Spleen (tissue), 11 donors: Measurements from ENCODE around the gene ITPK1. TPM values are rescaled to one million over a fixed set of nuclear protein-coding genes. Genes with fewer than 3 reads are reported as not detected.

Experiments
- DNase-seq: peaks from one replicate; pipeline ENCODE4 v3.0.0-alpha.2; 2020
- H3K27ac ChIP-seq, 8 donors: fragments of 200-600 bp; sonication (generic) in 7 of 8; 1 replicate in 4 of 8; 2 replicates in 4 of 8; pipeline versions ENCODE4 v1.5.0 to v1.8.0; 2016 to 2021; ENCODE audit warnings: inconsistent platforms in 4 of 8, mild to moderate bottlenecking in 4 of 8, moderate library complexity in 1 of 8
- H3K27me3 ChIP-seq, 7 donors: fragments of 200-600 bp; sonication (generic) in 6 of 7; replicated peaks in 1 of 7; 1 replicate in 4 of 7; 2 replicates in 3 of 7; pipeline versions ENCODE4 v1.5.0 to v1.8.0; 2016 to 2021; ENCODE audit warnings: inconsistent platforms in 3 of 7, mild to moderate bottlenecking in 1 of 7
- H3K36me3 ChIP-seq, 6 donors: fragments of 200-600 bp; sonication (generic) in 5 of 6; 1 replicate in 4 of 6; 2 replicates in 2 of 6; pipeline versions ENCODE4 v1.5.0 to v1.8.0; 2016 to 2021; ENCODE audit warnings: inconsistent platforms in 2 of 6
- H3K4me1 ChIP-seq, 6 donors: fragments of 200-600 bp; sonication (generic) in 5 of 6; 1 replicate in 3 of 6; 2 replicates in 3 of 6; pipeline versions ENCODE4 v1.5.0 to v1.8.0; 2016 to 2021; ENCODE audit warnings: inconsistent platforms in 3 of 6
- H3K4me3 ChIP-seq, 8 donors: fragments of 200-600 bp; sonication (generic) in 7 of 8; 1 replicate in 4 of 8; 2 replicates in 4 of 8; pipeline versions ENCODE4 v1.5.0 to v1.8.0; 2016 to 2021; ENCODE audit warnings: inconsistent platforms in 4 of 8, mild to moderate bottlenecking in 4 of 8, moderate library complexity in 2 of 8
- H3K9me3 ChIP-seq, 8 donors: fragments of 200-600 bp; sonication (generic) in 7 of 8; 1 replicate in 4 of 8; 2 replicates in 4 of 8; pipeline versions ENCODE4 v1.5.0 to v1.8.0; 2016 to 2021; ENCODE audit warnings: inconsistent platforms in 4 of 8
- CTCF ChIP-seq, 11 experiments: fragments of 200-600 bp in 7 of 11; fragments of 450-650 bp in 4 of 11; sonication (generic) in 4 of 11; IDR thresholded peaks in 8 of 11; conservative IDR thresholded peaks in 3 of 11; 1 replicate in 7 of 11; 2 replicates in 4 of 11; pipeline versions ENCODE4 v1.4.0 to v1.8.0; 2016 to 2021; ENCODE audit warnings: antibody characterized with exemption in 11 of 11, inconsistent platforms in 4 of 11, mild to moderate bottlenecking in 1 of 11
- POLR2A ChIP-seq, 3 donors: fragments of 450-650 bp; IDR thresholded peaks; one replicate each; pipeline ENCODE4 v1.5.1; 2017; ENCODE audit warnings: antibody characterized with exemption in 3 of 3, mild to moderate bottlenecking in 1 of 3
- POLR2AphosphoS5 ChIP-seq, 3 donors: sonication (generic); formaldehyde crosslinking; IDR thresholded peaks; one replicate each; pipeline ENCODE4 v1.5.1; 2017; ENCODE audit warnings: antibody characterized with exemption in 3 of 3
- WGBS, 5 donors: extraction: QIAGEN DNeasy Blood & Tissue Kit in 3 of 5; methylation state at CpG; one replicate each; pipeline versions ENCODE4 v1.1.5 to v1.1.7; 2013 to 2018; 5-methylcytosine and 5-hydroxymethylcytosine counted together
- intact Hi-C: fragments of 100-400 bp; cut with DNase I; formaldehyde crosslinking; loops from one replicate; pipeline ENCODE4 v1.15.0; 2023; ENCODE audit warnings: low total_unique reads
- polyA plus RNA-seq, 3 donors: library from polyadenylated mRNA; stranded (reverse); fragments of 200-250 nt; gene quantifications; one replicate each; pipeline ENCODE4 v1.2.1, GENCODE V29; 2013
- total RNA-seq, 7 donors: library from RNA; depleted of rRNA in 3 of 7; stranded (reverse); fragments of >200 nt in 3 of 7; fragmentation: NEBNext Ultra II Directional in 4 of 7; extraction: Animal tissue kit (Norgen Biotek cat#: 25700) in 4 of 7; gene quantifications; one replicate each; pipeline versions ENCODE4 v1.1.0 to v1.2.1, GENCODE V29; 2016 to 2021
- donor health status: healthy with polysubstance abuse.
- donor health status: DM: no; HTN: no; CAD: no; lungs with moderate emphysema.
- donor health status: DM: no; HTN: no; CAD: no.
- donor health status: Bipolar disorder and iron deficiency.
- donor health status: healthy.
- donor health status: DM: no; HTN: no; CAD: no.
- donor health status: DM: yes; HTN: yes; CAD: no.

The ITPK1 gene
- total and polyA plus RNA-seq, 10 donors: 22.9 to 123 (median 68.0) TPM

- DNase-seq: no peak
- Histone ChIP-seq H3K27ac (no peak overlapping the region), H3K4me1 (peaks cover 0 to 16% (median 8%) of the 10 kb centered on the region in 6 donors), H3K27me3 (no peaks in the 10 kb centered on the region), H3K36me3 (peaks cover 0 to 100% (median 57%) of the 10 kb centered on the region in 6 donors), H3K4me3 (no peak overlapping the region), H3K9me3 (no peaks in the 10 kb centered on the region)
- TF ChIP-seq CTCF (IDR thresholded peaks at IDR 0.05 in 8 of 11, conservative IDR thresholded peaks at IDR 0.05 in 3 of 11): no peak
- no peak for TF ChIP-seq POLR2A (IDR thresholded peaks at IDR 0.05)
- TF ChIP-seq POLR2AphosphoS5 (IDR thresholded peaks at IDR 0.05): no peak
- whole genome bisulfite sequencing, 5 donors: 93 to 96% (median 93%) methylated on average over 7 of the region's 7 CpGs
- intact Hi-C loops: no loop called here
Observed at GRCh38 chr14:92950193-92950540, 165.6 kb downstream of the ITPK1 start.

GRCh38 chr14:92949496-92950192 is 166.1 kb downstream of the ITPK1 start:
- peaks cover 0 to 16% (median 8%) of the 10 kb centered on the region in 6 donors for H3K4me1 ChIP-seq
- DNase-seq: no peak
- WGBS, 5 donors: 96 to 99% (median 97%) methylated on average over 18 to 24 of the region's 24 CpGs
- H3K36me3 ChIP-seq: peaks cover 0 to 100% (median 60%) of the 10 kb centered on the region in 6 donors
- H3K4me3 ChIP-seq: no peak overlapping the region
- H3K27me3 ChIP-seq: no peaks in the 10 kb centered on the region
- H3K27ac ChIP-seq: no peak overlapping the region
- intact Hi-C loops: no loop called here
- TF ChIP-seq POLR2A (IDR thresholded peaks at IDR 0.05): no peak
- TF ChIP-seq POLR2AphosphoS5 (IDR thresholded peaks at IDR 0.05): peak in 1 of 3 donors; percentile 3
- no peaks in the 10 kb centered on the region for H3K9me3 ChIP-seq

DNA sequence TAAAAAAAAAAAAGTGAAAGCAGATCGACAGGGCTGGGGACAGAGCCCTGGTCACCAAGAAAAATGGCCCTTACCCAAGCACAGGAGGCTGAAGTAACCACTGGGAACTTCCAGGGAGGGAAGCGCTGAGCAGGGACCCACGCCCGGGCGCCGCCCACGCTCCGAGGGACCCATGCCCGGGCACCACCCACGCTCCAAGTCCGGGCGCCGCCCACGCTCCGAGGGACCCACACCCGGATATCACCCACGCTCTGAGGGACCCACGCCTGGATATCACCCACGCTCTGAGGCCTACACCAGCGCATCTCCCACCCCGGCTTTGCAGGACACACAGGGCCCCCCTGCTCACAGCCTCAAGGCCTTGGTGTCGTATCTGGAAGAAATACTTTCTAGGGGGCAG is 167.1 kb downstream of the ITPK1 start:
- H3K27me3 ChIP-seq: no peaks in the 10 kb centered on the region
- no peak for DNase-seq
- H3K9me3 ChIP-seq: no peaks in the 10 kb centered on the region
- TF ChIP-seq POLR2A (IDR thresholded peaks at IDR 0.05) (no peak), CTCF (IDR thresholded peaks at IDR 0.05 in 8 of 11, conservative IDR thresholded peaks at IDR 0.05 in 3 of 11) (no peak), POLR2AphosphoS5 (IDR thresholded peaks at IDR 0.05) (no peak)
- H3K4me1 ChIP-seq: peaks cover 0 to 16% (median 8%) of the 10 kb centered on the region in 6 donors
- H3K4me3 ChIP-seq: no peak overlapping the region
- peaks cover 0 to 100% (median 66%) of the 10 kb centered on the region in 6 donors for H3K36me3 ChIP-seq
- intact Hi-C loops: no loop called here
- no peak overlapping the region for H3K27ac ChIP-seq
- WGBS, 5 donors: 93 to 97% (median 95%) methylated on average over 15 to 22 of the region's 22 CpGs

DNA sequence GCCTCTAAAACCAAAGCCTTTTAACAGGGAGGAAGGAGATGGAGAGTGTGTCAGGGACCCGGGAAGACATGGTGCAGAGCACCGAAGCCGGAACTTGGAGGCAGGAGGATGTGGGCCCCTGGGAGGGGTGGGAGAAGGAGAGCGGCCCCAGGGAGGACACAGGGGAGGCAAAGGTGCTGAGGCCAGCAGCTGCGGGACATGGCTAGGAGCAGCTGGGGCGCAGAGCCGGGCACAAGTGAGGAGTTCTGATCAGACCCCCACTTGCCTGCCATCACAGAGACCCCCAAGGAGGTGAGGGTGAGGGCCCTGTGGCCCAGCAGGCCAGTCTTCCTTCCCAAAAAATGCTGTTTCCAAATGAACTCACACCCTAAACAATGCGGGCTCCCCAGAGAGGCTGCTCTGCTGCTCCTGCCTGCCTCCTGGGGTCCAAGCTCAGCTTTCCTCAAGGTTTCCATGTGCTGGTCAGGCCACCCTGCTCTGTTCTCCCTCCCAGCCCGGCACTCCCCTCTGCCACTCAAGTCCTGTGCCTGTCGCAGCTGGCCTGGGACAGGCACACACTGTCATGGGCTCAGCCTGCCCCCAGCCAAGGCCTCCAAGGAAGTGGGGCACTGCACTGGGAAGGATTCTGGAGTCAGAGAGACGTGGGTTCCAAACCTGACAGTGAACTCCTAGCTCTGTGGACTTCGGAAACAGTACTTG is 168.7 kb downstream of the ITPK1 start:
- no peak for TF ChIP-seq POLR2A (IDR thresholded peaks at IDR 0.05)
- no peak for TF ChIP-seq POLR2AphosphoS5 (IDR thresholded peaks at IDR 0.05)
- no peak for TF ChIP-seq CTCF (IDR thresholded peaks at IDR 0.05 in 8 of 11, conservative IDR thresholded peaks at IDR 0.05 in 3 of 11)
- intact Hi-C loops: no loop called here
- DNase-seq: no peak
- WGBS, 5 donors: 89 to 94% (median 93%) methylated on average over 11 to 12 of the region's 12 CpGs
- Histone ChIP-seq H3K27me3 (no peaks in the 10 kb centered on the region), H3K36me3 (peaks cover 0 to 100% (median 76%) of the 10 kb centered on the region in 6 donors), H3K9me3 (no peaks in the 10 kb centered on the region), H3K27ac (peak overlapping the region in 1 of 8 donors; percentile 30), H3K4me1 (peaks cover 0 to 7% (median 4%) of the 10 kb centered on the region in 6 donors), H3K4me3 (no peak overlapping the region)
